Panc1 (cell line): ENCODE measurements around the gene ACSS3. TPM values are rescaled to one million over a fixed set of nuclear protein-coding genes. Genes with fewer than 3 reads are reported as not detected.

Experiments used
- ATAC-seq: fragments of 200-7000 bp; cut with Tn5 transposase; 2 replicates; pipeline ENCODE4 v1.9.1; 2020; ENCODE audit warnings: mild to moderate bottlenecking, moderate library complexity
- BruUV-seq: library from RNA; stranded (reverse); fragments of 400-500 nt; replicated peaks from 2 replicates; lab custom pipeline; 2021; lab: Mats Ljungman, UMichigan
- CTCF ChIA-PET: fragments of 300-600 bp; sonication (Branson Sonifier 250); formaldehyde crosslinking; loops from one replicate; lab custom pipeline; 2022; ENCODE audit warnings: antibody characterized with exemption; lab: Charles Lee
- POLR2A ChIA-PET: fragments of 300-600 bp; sonication (Branson Sonifier 250); formaldehyde crosslinking; loops from one replicate; lab custom pipeline; 2022; ENCODE audit warnings: antibody characterized with exemption; lab: Charles Lee
- DNase-seq: peaks from one replicate; pipeline ENCODE4 v3.0.0-alpha.2; 2010; ENCODE audit warnings: low read depth, low spot score
- H3K27ac ChIP-seq: 2 replicates; pipeline ENCODE4 v1.5.1; 2011; ENCODE audit warnings: mild to moderate bottlenecking, low read length, inconsistent platforms
- H3K27me3 ChIP-seq: fragments of 200-500 bp; sonication (Bioruptor generic); 2 replicates; pipeline ENCODE4 v1.6.0; 2014; ENCODE audit warnings: low read length, inconsistent platforms; ENCODE audit not compliant: control insufficient read depth, insufficient read depth
- H3K36me3 ChIP-seq: fragments of 200-500 bp; sonication (Bioruptor generic); 2 replicates; pipeline ENCODE4 v1.5.1; 2014; ENCODE audit warnings: inconsistent platforms, mild to moderate bottlenecking, low read length, moderate library complexity; ENCODE audit not compliant: control insufficient read depth, insufficient read depth
- H3K4me1 ChIP-seq: 2 replicates; pipeline ENCODE4 v1.5.1; 2011; ENCODE audit warnings: inconsistent platforms, mild to moderate bottlenecking, low read length, moderate library complexity; ENCODE audit not compliant: control insufficient read depth, insufficient read depth
- H3K4me3 ChIP-seq, 2 experiments: 2 replicates each; pipeline ENCODE4 v1.5.1; 2011 to 2012; ENCODE audit warnings: low read depth in 2 of 2, low read length in 2 of 2, mild to moderate bottlenecking in 2 of 2, inconsistent platforms in 1 of 2, moderate library complexity in 1 of 2
- H3K9me3 ChIP-seq: fragments of 200-500 bp; sonication (Bioruptor generic); 2 replicates; pipeline ENCODE4 v1.5.1; 2014; ENCODE audit warnings: low read depth, mild to moderate bottlenecking, inconsistent platforms, low read length, moderate library complexity; ENCODE audit not compliant: control insufficient read depth, insufficient read depth
- CTCF ChIP-seq: fragments of 450-650 bp; IDR thresholded peaks from 2 replicates; pipeline ENCODE4 v1.5.1; 2017; ENCODE audit warnings: mild to moderate bottlenecking
- POLR2AphosphoS5 ChIP-seq: IDR thresholded peaks from 2 replicates; pipeline ENCODE4 v1.6.1; 2012; ENCODE audit warnings: mild to moderate bottlenecking, low read depth, low read length, moderate library complexity
- REST ChIP-seq, 2 experiments: IDR thresholded peaks; 2 replicates each; pipeline ENCODE4 v1.6.1; 2011 to 2012; ENCODE audit warnings: low read depth in 2 of 2, control low read depth in 1 of 2, low read length in 1 of 2, mild to moderate bottlenecking in 1 of 2, moderate library complexity in 1 of 2; ENCODE audit not compliant: insufficient read depth in 1 of 2
- SIN3A ChIP-seq: IDR thresholded peaks from 2 replicates; pipeline ENCODE4 v1.6.1; 2012; ENCODE audit warnings: low read depth, mild to moderate bottlenecking, low read length, moderate library complexity, borderline replicate concordance; ENCODE audit not compliant: insufficient read depth
- TCF7L2 ChIP-seq: IDR thresholded peaks from 2 replicates; pipeline ENCODE4 v1.6.1; 2011; ENCODE audit warnings: mild to moderate bottlenecking, low read depth, low read length, inconsistent platforms
- in situ Hi-C: cut with HindIII; loops from 2 replicates; pipeline ENCODE4 v1.10.0; 2016; ENCODE audit warnings: low sequenced_read_pairs, low pct_unique_long_range_greater_than_20kb
- intact Hi-C: fragments of 100-400 bp; cut with micrococcal nuclease; formaldehyde crosslinking; loops from one replicate; pipeline ENCODE4 v1.10.0; 2022; ENCODE audit not compliant: unreplicated experiment
- total RNA-seq: library from RNA; stranded (reverse); gene quantifications from one replicate; pipeline ENCODE4 v1.2.1, GENCODE V29; 2021; ENCODE audit not compliant: unreplicated experiment

The ACSS3 gene
- total RNA-seq, 1 experiment from 2014 or later, result 0.10 TPM

DNA sequence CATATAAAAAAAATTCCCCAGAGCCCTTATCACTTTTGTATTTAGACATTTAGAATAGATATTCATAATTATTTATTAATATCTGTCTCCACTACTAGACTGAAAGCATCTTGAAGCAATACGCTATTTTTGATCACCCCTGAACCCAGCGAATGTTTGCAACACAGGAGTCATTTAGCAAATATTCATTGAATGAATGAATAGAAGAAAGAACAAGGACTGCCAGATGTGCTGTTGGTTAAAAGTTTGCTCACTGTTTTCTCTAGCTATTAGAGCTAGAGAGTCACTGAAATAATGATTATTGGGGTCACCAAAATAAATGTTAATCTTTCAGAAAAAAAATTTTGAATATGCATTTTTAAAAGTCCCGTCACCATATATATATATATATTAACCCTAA, 174.3 kb downstream of the ACSS3 start:
- ChIA-PET CTCF (no interaction called here), POLR2A (no interaction called here)
- intact Hi-C loops, result loop anchor here (10.0 kb wide), 1 partner anchor 777 kb away; no protein-coding TSS in a partner anchor
- in situ Hi-C loops, result no loop called here
- H3K9me3 ChIP-seq, result no peaks in the 10 kb centered on the region
- no peak for DNase-seq
- TF ChIP-seq CTCF (no peak), SIN3A (no peak), TCF7L2 (no peak), REST (IDR thresholded peaks at IDR 0.05; ENCODE audit: insufficient read depth in 1 of 2, low read depth in 2 of 2, low read length in 1 of 2) (no peak), POLR2AphosphoS5 (no peak)
- no peak for ATAC-seq
- no peaks in the 10 kb centered on the region for H3K27me3 ChIP-seq
- BruUV-seq, result no TSS peak
- no peaks in the 10 kb centered on the region for H3K4me1 ChIP-seq
- H3K27ac ChIP-seq, result no peak overlapping the region
- H3K4me3 ChIP-seq, result no peak overlapping the region
- no peaks in the 10 kb centered on the region for H3K36me3 ChIP-seq

DNA sequence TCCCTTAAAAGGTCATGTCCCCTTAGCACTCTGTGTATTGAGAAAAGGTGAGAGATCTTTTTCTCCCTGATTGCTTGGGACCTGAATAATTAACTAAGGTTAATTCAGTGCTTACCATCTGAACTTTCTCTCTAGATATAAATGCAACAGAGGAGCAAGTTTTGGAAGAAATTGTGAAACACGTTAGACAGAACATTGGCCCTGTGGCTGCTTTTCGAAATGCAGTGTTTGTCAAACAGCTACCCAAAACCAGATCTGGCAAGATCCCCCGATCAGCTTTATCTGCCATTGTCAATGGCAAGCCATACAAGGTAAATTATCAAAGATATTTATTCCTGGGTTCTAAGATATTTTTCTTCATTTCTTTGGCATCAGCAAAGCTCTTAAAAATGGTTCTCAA, 175.5 kb downstream of the ACSS3 start:
- no peak overlapping the region for H3K4me3 ChIP-seq
- intact Hi-C loops, result loop anchor here (10.0 kb wide), 1 partner anchor 779 kb away; no protein-coding TSS in a partner anchor
- no peak for ATAC-seq
- H3K27me3 ChIP-seq, result no peaks in the 10 kb centered on the region
- ChIA-PET POLR2A (no interaction called here), CTCF (no interaction called here)
- TF ChIP-seq TCF7L2 (no peak), CTCF (no peak), SIN3A (no peak), POLR2AphosphoS5 (no peak), REST (IDR thresholded peaks at IDR 0.05; ENCODE audit: insufficient read depth in 1 of 2, low read depth in 2 of 2, low read length in 1 of 2) (no peak)
- no peaks in the 10 kb centered on the region for H3K36me3 ChIP-seq
- BruUV-seq, result no TSS peak
- no peaks in the 10 kb centered on the region for H3K4me1 ChIP-seq
- no peaks in the 10 kb centered on the region for H3K9me3 ChIP-seq
- DNase-seq, result no peak
- H3K27ac ChIP-seq, result no peak overlapping the region
- in situ Hi-C loops, result no loop called here
